H9 (cell line): ENCODE data around the gene PROCA1. TPM values are rescaled to one million over a fixed set of nuclear protein-coding genes. Genes with fewer than 3 reads are reported as not detected.

Experiments
- DNase-seq: peaks from one replicate; pipeline ENCODE4 v3.0.0-alpha.2; 2017
- H2AFZ ChIP-seq: one replicate; pipeline ENCODE4 v1.6.1; 2013; ENCODE audit warnings: mild to moderate bottlenecking, low read length, control low read depth, moderate library complexity
- H2AK5ac ChIP-seq: 2 replicates; pipeline ENCODE4 v1.6.1; 2013; ENCODE audit warnings: low read length, control low read depth, mixed read lengths; ENCODE audit not compliant: insufficient read length
- H2BK120ac ChIP-seq: one replicate; pipeline ENCODE4 v1.6.1; 2013; ENCODE audit warnings: low read depth, mild to moderate bottlenecking, low read length, control low read depth, inconsistent platforms; ENCODE audit not compliant: poor library complexity, severe bottlenecking
- H2BK12ac ChIP-seq: 2 replicates; pipeline ENCODE4 v1.6.1; 2013; ENCODE audit warnings: low read length, control low read depth, mixed read lengths, low read depth; ENCODE audit not compliant: insufficient read length
- H2BK15ac ChIP-seq: 2 replicates; pipeline ENCODE4 v1.6.1; 2013; ENCODE audit warnings: low read depth, low read length, control low read depth
- H2BK20ac ChIP-seq: one replicate; pipeline ENCODE4 v1.6.1; 2013; ENCODE audit warnings: low read depth, mild to moderate bottlenecking, low read length, control low read depth, inconsistent platforms; ENCODE audit not compliant: poor library complexity, severe bottlenecking
- H2BK5ac ChIP-seq: 2 replicates; pipeline ENCODE4 v1.6.1; 2013; ENCODE audit warnings: low read length, control low read depth, mixed read lengths; ENCODE audit not compliant: insufficient read length
- H3K14ac ChIP-seq: 2 replicates; pipeline ENCODE4 v1.6.1; 2013; ENCODE audit warnings: low read length, control low read depth; ENCODE audit not compliant: insufficient read depth
- H3K18ac ChIP-seq: 2 replicates; pipeline ENCODE4 v1.6.1; 2013; ENCODE audit warnings: low read depth, mild to moderate bottlenecking, mixed read lengths, low read length, control low read depth; ENCODE audit not compliant: insufficient read length
- H3K23ac ChIP-seq: 2 replicates; pipeline ENCODE4 v1.6.1; 2013; ENCODE audit warnings: low read length, control low read depth, mixed read lengths, low read depth; ENCODE audit not compliant: insufficient read length
- H3K23me2 ChIP-seq: 2 replicates; pipeline ENCODE4 v1.6.1; 2013; ENCODE audit warnings: low read depth, mild to moderate bottlenecking, mixed read lengths, low read length, control low read depth; ENCODE audit not compliant: insufficient read length, poor library complexity, severe bottlenecking
- H3K27ac ChIP-seq: 2 replicates; pipeline ENCODE4 v1.5.1; 2013; ENCODE audit warnings: low read length, control low read depth, mixed read lengths, low read depth; ENCODE audit not compliant: insufficient read length
- H3K27me3 ChIP-seq: 2 replicates; pipeline ENCODE4 v1.6.1; 2013; ENCODE audit warnings: low read length, control low read depth, inconsistent platforms; ENCODE audit not compliant: insufficient read depth
- H3K4ac ChIP-seq: 2 replicates; pipeline ENCODE4 v1.6.1; 2013; ENCODE audit warnings: low read depth, mild to moderate bottlenecking, control low read depth, inconsistent platforms, low read length, moderate library complexity
- H3K4me1 ChIP-seq: 2 replicates; pipeline ENCODE4 v1.6.1; 2013; ENCODE audit warnings: low read length, control low read depth, inconsistent platforms; ENCODE audit not compliant: insufficient read depth
- H3K4me2 ChIP-seq: 2 replicates; pipeline ENCODE4 v1.6.1; 2013; ENCODE audit warnings: low read length, control low read depth, mixed read lengths; ENCODE audit not compliant: insufficient read length, insufficient read depth
- H3K56ac ChIP-seq: 2 replicates; pipeline ENCODE4 v1.6.1; 2013; ENCODE audit warnings: low read depth, mild to moderate bottlenecking, mixed read lengths, low read length, control low read depth; ENCODE audit not compliant: insufficient read length
- H3K79me1 ChIP-seq: 2 replicates; pipeline ENCODE4 v1.6.1; 2013; ENCODE audit warnings: low read depth, mild to moderate bottlenecking, moderate library complexity, low read length, control low read depth, inconsistent platforms; ENCODE audit not compliant: insufficient read depth, poor library complexity, severe bottlenecking
- H3K79me2 ChIP-seq: 2 replicates; pipeline ENCODE4 v1.6.1; 2013; ENCODE audit warnings: low read length, control low read depth, inconsistent platforms; ENCODE audit not compliant: insufficient read depth
- H3K9ac ChIP-seq: 2 replicates; pipeline ENCODE4 v1.6.1; 2013; ENCODE audit warnings: low read length, control low read depth, mixed read lengths; ENCODE audit not compliant: insufficient read length; ENCODE audit errors: extremely low read depth
- H3K9me3 ChIP-seq: one replicate; pipeline ENCODE4 v1.6.1; 2013; ENCODE audit warnings: low read depth, low read length, inconsistent platforms; ENCODE audit not compliant: control insufficient read depth
- H3T11ph ChIP-seq: one replicate; pipeline ENCODE4 v1.6.1; 2013; ENCODE audit warnings: mild to moderate bottlenecking, low read length, control low read depth, inconsistent platforms
- H4K20me1 ChIP-seq: one replicate; pipeline ENCODE4 v1.6.1; 2013; ENCODE audit not compliant: control insufficient read depth, insufficient read length, insufficient read depth
- H4K5ac ChIP-seq: 2 replicates; pipeline ENCODE4 v1.6.1; 2013; ENCODE audit warnings: low read depth, mild to moderate bottlenecking, mixed read lengths, low read length, control low read depth; ENCODE audit not compliant: insufficient read length
- H4K8ac ChIP-seq: replicated peaks from 2 replicates; pipeline ENCODE4 v1.6.1; 2013; ENCODE audit warnings: low read length, control low read depth, mixed read lengths, low read depth; ENCODE audit not compliant: insufficient read length
- H4K91ac ChIP-seq: 2 replicates; pipeline ENCODE4 v1.6.1; 2013; ENCODE audit warnings: low read depth, mild to moderate bottlenecking, moderate library complexity, mixed read lengths, low read length, control low read depth; ENCODE audit not compliant: insufficient read length
- H3K27ac Mint-ChIP-seq, 3 experiments: 2 replicates in 2 of 3; 3 replicates in 1 of 3; pipeline ENCODE4 v1.8.0; 2020 to 2021; ENCODE audit warnings: mixed read lengths in 3 of 3, mild to moderate bottlenecking in 1 of 3, moderate library complexity in 1 of 3
- H3K27me3 Mint-ChIP-seq: 2 replicates; pipeline ENCODE4 v1.8.0; 2021; ENCODE audit warnings: low read depth, mild to moderate bottlenecking, moderate library complexity, mixed read lengths
- H3K36me3 Mint-ChIP-seq, 3 experiments: 2 replicates in 2 of 3; 3 replicates in 1 of 3; pipeline ENCODE4 v1.8.0; 2020 to 2021; ENCODE audit warnings: low read depth in 3 of 3, mixed read lengths in 3 of 3; ENCODE audit not compliant: insufficient read depth in 1 of 3
- H3K4me1 Mint-ChIP-seq, 2 experiments: 2 replicates each; pipeline ENCODE4 v1.8.0; 2020; ENCODE audit warnings: mixed read lengths in 2 of 2
- H3K4me3 Mint-ChIP-seq, 2 experiments: 2 replicates in 1 of 2; 3 replicates in 1 of 2; pipeline ENCODE4 v1.8.0; 2020 to 2021; ENCODE audit warnings: mild to moderate bottlenecking in 2 of 2, mixed read lengths in 2 of 2, moderate library complexity in 1 of 2
- H3K9me3 Mint-ChIP-seq, 2 experiments: 2 replicates in 1 of 2; 3 replicates in 1 of 2; pipeline ENCODE4 v1.8.0; 2020; ENCODE audit warnings: mild to moderate bottlenecking in 2 of 2, mixed read lengths in 2 of 2, moderate library complexity in 1 of 2
- WGBS: extraction: QIAGEN DNeasy Blood & Tissue Kit; methylation state at CpG from one replicate; pipeline ENCODE4 v1.1.7; 2013; ENCODE audit warnings: missing lambda C conversion rate, low lambda C conversion rate, mixed read lengths; ENCODE audit not compliant: insufficient read length; ENCODE audit errors: extremely low coverage; 5-methylcytosine and 5-hydroxymethylcytosine counted together
- total RNA-seq: library from RNA; stranded (reverse); gene quantifications from 2 replicates; pipeline ENCODE4 v1.2.1, GENCODE V29; 2021
- TF ChIP-seq, protein P1 (sequence below): fragments of 200-600 bp; sonication (generic); conservative IDR thresholded peaks from 3 replicates; pipeline ENCODE4 v1.8.0; 2021; ENCODE audit warnings: antibody characterized with exemption, mild to moderate bottlenecking

PROCA1 gene
- total RNA-seq, 1 experiment from 2014 or later = 15.0 TPM

DNA sequence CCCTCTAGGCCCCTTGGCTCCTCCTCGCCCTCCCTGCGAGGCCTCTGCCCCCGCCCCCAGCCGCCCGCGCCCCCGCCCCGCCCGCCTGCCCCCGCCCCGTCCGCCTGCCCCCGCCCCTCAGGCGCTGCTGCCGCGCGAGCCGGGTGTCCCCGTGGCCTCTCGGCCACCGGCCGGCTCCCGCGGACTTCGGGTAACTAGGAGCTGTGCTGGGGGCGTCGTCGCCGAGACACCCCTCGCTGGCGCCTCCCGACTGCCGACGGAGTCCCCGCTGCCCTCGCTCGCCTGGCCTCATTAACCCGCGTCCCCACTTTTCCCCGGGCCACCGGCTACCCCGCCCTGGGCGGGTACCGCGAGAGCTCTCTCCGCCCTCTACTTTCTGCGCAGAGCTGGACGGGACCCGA lies 14.5 kb upstream of the PROCA1 start, which contains the start of gene TLCD1:
TLCD1 (minus strand) TSS at position 8 of the 401 bp plus-strand sequence. CDS start 136 bp downstream, outside the sequence.
- no peak within 1 kb of the TSS for H2BK15ac ChIP-seq
- H3K14ac ChIP-seq = peak within 1 kb of the TSS; percentile 95
- peak within 1 kb of the TSS; percentile 26 for H2BK12ac ChIP-seq
- H3K9me3 Mint-ChIP-seq = no peaks in the 10 kb centered on the region; a peak in 2 of 5 replicates
- peak within 1 kb of the TSS; percentile 95 to 96 for H3K4me3 Mint-ChIP-seq
- H3K4ac ChIP-seq = no peak within 1 kb of the TSS; the same call in 1 of the 2 replicates
- H3K27ac Mint-ChIP-seq = peak within 1 kb of the TSS; percentile 99 to 100 (median 99)
- no peak within 1 kb of the TSS for H4K8ac ChIP-seq
- peaks cover 20% of the 10 kb centered on the region for H3K23me2 ChIP-seq
- no peak within 1 kb of the TSS for H3T11ph ChIP-seq
- peak within 1 kb of the TSS; percentile 92 for H3K9ac ChIP-seq
- peak; percentile 90 for DNase-seq
- no peaks in the 10 kb centered on the region; the same call in 1 of the 2 replicates for H3K27me3 Mint-ChIP-seq
- H3K4me2 ChIP-seq = peak within 1 kb of the TSS; percentile 79
- H2BK5ac ChIP-seq = peak within 1 kb of the TSS; percentile 71
- H3K4me1 Mint-ChIP-seq = peaks cover 33 to 44% of the 10 kb centered on the region in 2 experiments
- H2AK5ac ChIP-seq = no peak within 1 kb of the TSS
- H3K36me3 Mint-ChIP-seq = peaks cover 30 to 41% (median 34%) of the 10 kb centered on the region in 3 experiments; a peak in 6 of 7 replicates
- no peaks in the 10 kb centered on the region for H4K20me1 ChIP-seq
- no peaks in the 10 kb centered on the region for H3K9me3 ChIP-seq
- H4K5ac ChIP-seq = peak within 1 kb of the TSS; percentile 85
- H3K79me2 ChIP-seq = peaks cover 5% of the 10 kb centered on the region; the same call in 1 of the 2 replicates
- peak within 1 kb of the TSS; percentile 92 for H3K27ac ChIP-seq
- no peak within 1 kb of the TSS for H4K91ac ChIP-seq
- TF ChIP-seq, protein P1, sequence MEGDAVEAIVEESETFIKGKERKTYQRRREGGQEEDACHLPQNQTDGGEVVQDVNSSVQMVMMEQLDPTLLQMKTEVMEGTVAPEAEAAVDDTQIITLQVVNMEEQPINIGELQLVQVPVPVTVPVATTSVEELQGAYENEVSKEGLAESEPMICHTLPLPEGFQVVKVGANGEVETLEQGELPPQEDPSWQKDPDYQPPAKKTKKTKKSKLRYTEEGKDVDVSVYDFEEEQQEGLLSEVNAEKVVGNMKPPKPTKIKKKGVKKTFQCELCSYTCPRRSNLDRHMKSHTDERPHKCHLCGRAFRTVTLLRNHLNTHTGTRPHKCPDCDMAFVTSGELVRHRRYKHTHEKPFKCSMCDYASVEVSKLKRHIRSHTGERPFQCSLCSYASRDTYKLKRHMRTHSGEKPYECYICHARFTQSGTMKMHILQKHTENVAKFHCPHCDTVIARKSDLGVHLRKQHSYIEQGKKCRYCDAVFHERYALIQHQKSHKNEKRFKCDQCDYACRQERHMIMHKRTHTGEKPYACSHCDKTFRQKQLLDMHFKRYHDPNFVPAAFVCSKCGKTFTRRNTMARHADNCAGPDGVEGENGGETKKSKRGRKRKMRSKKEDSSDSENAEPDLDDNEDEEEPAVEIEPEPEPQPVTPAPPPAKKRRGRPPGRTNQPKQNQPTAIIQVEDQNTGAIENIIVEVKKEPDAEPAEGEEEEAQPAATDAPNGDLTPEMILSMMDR = no peak
- H3K79me1 ChIP-seq = peaks cover 3% of the 10 kb centered on the region
- 0 out of 2 replicates have a peak, but pooled peaks cover 7% of the 10 kb centered on the region for H3K4me1 ChIP-seq
- H2BK20ac ChIP-seq = no peak within 1 kb of the TSS
- no peak within 1 kb of the TSS for H3K23ac ChIP-seq
- H3K18ac ChIP-seq = peak within 1 kb of the TSS; percentile 94
- no peak within 1 kb of the TSS for H3K56ac ChIP-seq
- no peak within 1 kb of the TSS for H2AFZ ChIP-seq
- no CpG with 5 or more reads among the region's 49 CpGs for WGBS
- H2BK120ac ChIP-seq = peak within 1 kb of the TSS; percentile 88
- H3K27me3 ChIP-seq = no peaks in the 10 kb centered on the region
